ENCODE data around the gene MAP2K5.
"Not testable (repeated sequence)": the region's sequence is repeated elsewhere in the genome, so short reads cannot be mapped to it uniquely, and the experiment has no call there.

The MAP2K5 gene

GRCh38 chr15:67605871-67606270 is 63.4 kb downstream of the MAP2K5 start:
- no peak for FAIRE-seq

DNA sequence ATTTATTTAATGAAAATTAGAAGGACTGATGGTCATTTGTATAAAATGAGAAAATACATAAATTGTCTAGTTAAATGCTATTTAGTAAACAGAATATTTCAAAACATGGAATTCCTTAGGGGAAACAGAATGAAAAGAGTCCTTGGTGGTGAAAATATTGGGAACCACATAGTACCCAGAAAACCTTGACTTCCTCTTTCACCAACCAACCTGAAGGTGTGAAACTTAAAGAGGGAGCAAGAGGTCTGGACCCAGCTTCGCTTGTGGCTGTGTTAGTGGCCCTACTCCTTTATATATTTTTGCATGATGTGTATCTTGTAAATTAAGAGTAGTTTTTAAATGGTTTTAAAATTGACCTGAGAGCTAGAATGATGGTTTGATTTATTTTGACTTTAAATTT is 64.2 kb downstream of the MAP2K5 start:
- no peak for FAIRE-seq

GRCh38 chr15:67607329-67607728 is 64.8 kb downstream of the MAP2K5 start:
- no peak for FAIRE-seq

DNA sequence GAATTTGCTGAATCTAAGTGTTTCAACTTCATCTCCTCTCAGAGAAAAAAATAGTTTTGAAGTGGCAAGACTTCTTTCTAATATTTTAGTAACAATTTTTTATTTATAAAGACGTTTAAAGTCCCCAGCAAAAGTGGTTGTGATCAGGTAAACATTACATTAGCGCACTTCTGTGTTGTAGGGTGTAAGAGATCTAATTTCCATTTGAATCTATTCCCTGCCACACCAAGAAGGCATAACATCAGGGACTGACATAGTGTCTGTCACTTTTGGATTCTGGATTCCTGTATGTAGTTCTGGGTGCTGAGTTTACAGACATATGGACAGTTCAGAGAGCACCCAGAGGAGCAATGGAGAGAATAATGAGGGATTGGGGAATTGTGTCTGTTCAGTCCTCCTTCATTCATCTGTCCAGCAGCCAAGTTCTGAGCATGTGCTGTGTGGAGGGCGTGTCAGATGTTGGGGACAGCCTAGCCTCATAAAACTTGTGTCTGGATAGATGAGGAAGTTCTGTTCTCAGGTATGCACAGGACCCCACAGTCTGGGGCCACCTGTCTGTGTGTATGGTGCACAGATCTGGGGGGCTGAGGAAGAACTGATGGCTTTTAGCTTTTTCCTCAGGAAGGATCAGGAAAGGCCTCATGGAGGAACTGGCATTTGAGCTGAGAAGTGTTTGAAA is 65.6 kb downstream of the MAP2K5 start:
- no peak for FAIRE-seq

DNA sequence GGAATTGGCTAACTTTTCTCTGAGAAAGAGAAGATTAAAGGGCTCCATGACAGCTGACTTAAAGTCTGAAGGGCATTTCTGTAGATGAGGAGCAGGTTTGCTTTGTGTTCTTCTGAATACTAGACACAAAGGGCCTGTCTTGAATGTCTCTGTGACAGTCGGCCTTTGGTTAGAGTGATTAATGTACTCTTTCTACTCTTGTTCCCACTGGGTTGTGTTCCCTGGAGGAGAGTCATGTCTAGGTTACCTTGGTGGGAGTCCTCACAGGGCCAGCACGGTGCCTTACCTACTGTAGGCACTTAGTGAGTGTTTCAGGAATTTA is 66.1 kb downstream of the MAP2K5 start:
- FAIRE-seq: no peak

GRCh38 chr15:67611370-67612369 is 69.2 kb downstream of the MAP2K5 start:
- peak; percentile 60 for FAIRE-seq

GRCh38 chr15:67613211-67613610 is 70.7 kb downstream of the MAP2K5 start:
- FAIRE-seq: no peak

- no peak for FAIRE-seq
These were observed 71.2 kb downstream of the MAP2K5 start for GRCh38 chr15:67613708-67614107.

DNA sequence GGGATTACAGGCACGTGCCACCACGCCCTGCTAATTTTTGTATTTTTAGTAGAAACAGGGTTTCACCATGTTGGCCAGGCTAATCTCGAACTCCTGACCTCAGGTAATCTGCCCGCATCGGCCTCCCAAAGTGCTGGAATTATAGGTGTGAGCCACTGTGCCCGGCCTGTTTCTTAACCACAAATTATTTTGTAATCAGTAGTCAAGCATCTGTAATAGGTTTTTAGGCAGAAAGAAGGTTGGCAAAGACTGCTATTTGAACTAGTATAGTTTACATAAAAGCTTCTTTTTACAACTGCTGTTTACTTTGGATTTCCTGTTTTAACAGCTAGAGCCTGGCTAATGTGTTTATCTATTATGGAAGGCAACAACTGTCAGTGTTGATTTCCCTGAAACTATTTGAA is 72.6 kb downstream of the MAP2K5 start:
- not testable (repeated sequence) for FAIRE-seq

DNA sequence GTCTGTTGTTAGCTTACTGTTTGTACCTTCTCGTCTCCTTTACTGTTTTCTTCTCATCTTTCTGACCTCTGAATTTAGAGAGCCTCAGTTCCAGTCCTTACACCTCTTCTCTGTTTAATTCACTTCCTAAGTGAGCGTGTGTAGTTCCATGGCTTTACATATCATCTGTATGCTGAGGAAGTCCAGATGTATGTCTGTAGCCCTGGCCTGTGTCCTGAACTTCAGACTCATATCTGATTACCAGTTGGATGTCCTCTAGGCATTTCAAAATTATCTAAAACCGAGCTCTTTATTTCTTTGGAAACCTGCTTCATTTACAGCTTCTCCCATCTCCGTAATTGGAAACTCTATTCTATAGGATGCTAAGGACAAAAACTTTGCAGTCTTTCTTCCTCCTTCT is 75.8 kb downstream of the MAP2K5 start:
- no peak for FAIRE-seq

- no peak for FAIRE-seq
These were observed 79.6 kb downstream of the MAP2K5 start for GRCh38 chr15:67622110-67622509.

- no peak for FAIRE-seq
These were observed 89.8 kb downstream of the MAP2K5 start for GRCh38 chr15:67632261-67632660.

GRCh38 chr15:67635950-67636349 is 93.4 kb downstream of the MAP2K5 start:
- not testable (repeated sequence) for FAIRE-seq

DNA sequence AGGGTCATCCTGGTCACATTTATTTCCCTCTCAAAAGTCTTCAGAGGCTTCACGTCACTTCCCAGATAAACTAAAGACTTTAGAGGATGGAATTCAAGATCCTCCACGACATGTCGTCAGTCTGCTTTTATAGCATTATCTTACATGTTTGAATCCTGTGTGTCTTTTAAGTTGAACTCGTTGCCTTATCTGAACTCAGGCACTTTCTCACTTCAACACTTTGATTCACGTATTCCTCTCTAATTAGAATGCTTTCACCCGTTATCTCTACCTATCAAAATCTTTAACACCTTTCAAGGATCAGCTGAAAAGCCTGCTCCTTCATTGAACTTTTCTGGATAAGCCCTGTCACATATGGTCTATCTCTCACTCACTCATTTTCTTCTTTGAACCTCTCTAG is 97.1 kb downstream of the MAP2K5 start:
- no peak for FAIRE-seq

DNA sequence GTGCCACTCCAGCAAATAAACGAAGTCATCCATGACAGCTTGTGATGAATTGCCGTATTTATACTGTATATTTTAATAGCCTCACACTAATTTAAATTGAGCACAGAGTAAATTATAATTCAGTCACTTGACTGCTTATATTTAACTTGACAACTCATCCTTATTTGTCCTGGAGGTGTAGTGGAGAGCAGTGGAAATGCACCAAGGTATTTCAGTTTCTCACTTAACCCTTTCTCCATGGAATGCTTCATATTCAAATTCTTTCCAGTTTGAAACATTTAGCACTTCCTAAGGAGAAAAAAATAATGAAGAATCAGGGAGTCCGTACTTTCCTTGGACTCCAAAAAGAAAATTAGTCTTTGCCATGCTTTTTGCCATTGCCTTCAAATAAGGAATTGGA is 99.0 kb downstream of the MAP2K5 start:
- no peak for FAIRE-seq

GRCh38 chr15:67646847-67647246 is 104.3 kb downstream of the MAP2K5 start:
- FAIRE-seq: no peak

GRCh38 chr15:67652586-67652985 is 110.1 kb downstream of the MAP2K5 start:
- no peak for FAIRE-seq

- no peak for FAIRE-seq
These were observed 117.9 kb downstream of the MAP2K5 start for GRCh38 chr15:67660446-67660845.

GRCh38 chr15:67660874-67661606 is 118.5 kb downstream of the MAP2K5 start:
- no peak for FAIRE-seq

DNA sequence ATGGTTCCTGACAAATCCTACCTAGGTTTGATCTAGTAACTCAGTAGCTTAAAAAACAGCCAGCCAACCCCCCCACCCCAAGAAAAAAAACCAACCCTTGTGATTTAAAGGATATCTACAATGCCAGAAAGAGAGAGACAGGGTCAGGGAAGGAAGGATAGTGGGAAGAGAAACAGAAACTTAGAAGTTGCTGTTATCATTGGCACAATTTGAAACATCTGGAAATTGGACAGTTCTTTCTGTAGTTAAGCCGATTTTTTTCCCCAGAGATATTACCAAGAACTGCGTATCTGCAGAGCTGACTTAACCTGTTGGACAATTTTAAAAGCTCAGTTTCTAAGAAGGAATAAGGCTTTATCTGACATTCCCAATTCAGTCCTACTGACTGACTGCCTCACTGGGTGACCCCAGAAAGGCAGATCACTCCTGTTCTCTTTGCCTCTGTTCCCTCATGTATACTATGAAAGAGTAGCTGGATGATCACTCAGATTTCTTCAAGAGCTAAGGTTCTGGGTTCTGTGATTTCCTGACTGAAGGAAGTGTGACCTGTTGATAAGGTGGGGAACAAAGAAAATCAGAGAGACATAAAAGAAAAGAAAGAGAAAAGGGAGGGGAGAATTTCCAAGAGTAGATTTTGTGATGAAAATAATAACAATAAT is 128.3 kb downstream of the MAP2K5 start:
- FAIRE-seq: no peak

DNA sequence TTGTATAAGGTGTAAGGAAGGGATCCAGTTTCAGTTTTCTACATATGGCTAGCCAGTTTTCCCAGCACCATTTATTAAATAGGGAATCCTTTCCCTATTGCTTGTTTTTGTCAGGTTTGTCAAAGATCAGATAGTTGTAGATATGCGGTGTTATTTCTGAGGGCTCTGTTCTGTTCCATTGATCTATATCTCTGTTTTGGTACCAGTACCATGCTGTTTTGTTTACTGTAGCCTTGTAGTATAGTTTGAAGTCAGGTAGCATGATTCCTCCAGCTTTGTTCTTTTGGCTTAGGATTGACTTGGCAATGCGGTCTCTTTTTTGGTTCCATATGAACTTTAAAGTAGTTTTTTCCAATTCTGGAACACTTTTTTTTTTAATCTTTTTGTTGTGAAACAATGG is 130.3 kb downstream of the MAP2K5 start:
- FAIRE-seq: not testable (repeated sequence)

- FAIRE-seq: no peak
These were observed 132.5 kb downstream of the MAP2K5 start for GRCh38 chr15:67674983-67675382.

GRCh38 chr15:67678089-67678488 is 135.6 kb downstream of the MAP2K5 start:
- no peak for FAIRE-seq

All from endometrium (tissue), 2 donors.